ENCODE measurements around the gene PAQR7.

PAQR7 gene

GRCh38 chr1:25877155-25877554 is 1.6 kb upstream of the PAQR7 start:
- Histone ChIP-seq H2BK15ac (ENCODE audit: low read depth, poor library complexity, severe bottlenecking) (no peak overlapping the region), H3K27ac (ENCODE audit: low read length, poor library complexity, severe bottlenecking) (no peak overlapping the region), H3K9ac (ENCODE audit: low read length) (no peak overlapping the region), H4K91ac (ENCODE audit: low read length) (no peak overlapping the region), H2BK5ac (ENCODE audit: low read depth, low read length, poor library complexity, severe bottlenecking) (no peak overlapping the region), H2AFZ (ENCODE audit: low read depth, low read length) (no peak overlapping the region), H3K4me2 (ENCODE audit: low read length, poor library complexity, severe bottlenecking) (no peak overlapping the region), H4K8ac (ENCODE audit: low read length) (no peak overlapping the region), H3K23ac (ENCODE audit: low read length in 2 of 2) (no peak overlapping the region), H3K4me1 (ENCODE audit: control insufficient read depth, insufficient read depth, low read depth, low read length) (peaks cover 18% of the 10 kb centered on the region), H3K4me3 (ENCODE audit: insufficient read depth in 1 of 2, low read depth in 1 of 2, low read length in 2 of 2) (no peak overlapping the region), H2AK5ac (ENCODE audit: low read length, severe bottlenecking) (no peak overlapping the region), H2BK120ac (ENCODE audit: low read depth, low read length) (no peak overlapping the region), H2BK12ac (ENCODE audit: low read length in 2 of 2) (no peak overlapping the region), H3K18ac (ENCODE audit: low read depth in 1 of 2, low read length in 2 of 2) (no peak overlapping the region), H3K9me3 (ENCODE audit: control insufficient read depth, low read length) (no peaks in the 10 kb centered on the region), H3K14ac (ENCODE audit: low read length in 2 of 2) (no peak overlapping the region), H3K4ac (ENCODE audit: low read depth in 1 of 2, low read length in 2 of 2) (no peak overlapping the region), H3K79me1 (replicated peaks; ENCODE audit: low read length, poor library complexity, severe bottlenecking) (peaks cover 18% of the 10 kb centered on the region), H3K27me3 (ENCODE audit: control insufficient read depth in 1 of 2, insufficient read depth in 1 of 2, low read length in 2 of 2) (peaks cover 0 to 2% of the 10 kb centered on the region in 2 experiments), H3K36me3 (ENCODE audit: control insufficient read depth in 1 of 2, insufficient read depth in 2 of 2, low read depth in 1 of 2, low read length in 2 of 2) (no peaks in the 10 kb centered on the region)
- WGBS, result no CpG with 5 or more reads among the region's 2 CpGs
- no peak for DNase-seq

GRCh38 chr1:25876693-25877077 is 1.2 kb upstream of the PAQR7 start:
- H4K91ac ChIP-seq (ENCODE audit: low read length), result no peak overlapping the region
- H3K9me3 ChIP-seq (ENCODE audit: control insufficient read depth, low read length), result no peaks in the 10 kb centered on the region
- no peak overlapping the region for H2AFZ ChIP-seq (ENCODE audit: low read depth, low read length)
- no peak overlapping the region for H3K4me2 ChIP-seq (ENCODE audit: low read length, poor library complexity, severe bottlenecking)
- H3K9ac ChIP-seq (ENCODE audit: low read length), result no peak overlapping the region
- peaks cover 18% of the 10 kb centered on the region for H3K79me1 ChIP-seq (replicated peaks; ENCODE audit: low read length, poor library complexity, severe bottlenecking)
- H3K36me3 ChIP-seq (ENCODE audit: control insufficient read depth in 1 of 2, insufficient read depth in 2 of 2, low read depth in 1 of 2, low read length in 2 of 2), result no peaks in the 10 kb centered on the region
- H4K8ac ChIP-seq (ENCODE audit: low read length), result no peak overlapping the region
- H2BK12ac ChIP-seq (ENCODE audit: low read length in 2 of 2), result no peak overlapping the region
- no peak overlapping the region for H3K4me3 ChIP-seq (ENCODE audit: insufficient read depth in 1 of 2, low read depth in 1 of 2, low read length in 2 of 2)
- no peak overlapping the region for H3K18ac ChIP-seq (ENCODE audit: low read depth in 1 of 2, low read length in 2 of 2)
- H2BK120ac ChIP-seq (ENCODE audit: low read depth, low read length), result no peak overlapping the region
- no peak overlapping the region for H3K14ac ChIP-seq (ENCODE audit: low read length in 2 of 2)
- no peak overlapping the region for H2AK5ac ChIP-seq (ENCODE audit: low read length, severe bottlenecking)
- peaks cover 0 to 2% of the 10 kb centered on the region in 2 experiments for H3K27me3 ChIP-seq (ENCODE audit: control insufficient read depth in 1 of 2, insufficient read depth in 1 of 2, low read length in 2 of 2)
- peaks cover 21% of the 10 kb centered on the region for H3K4me1 ChIP-seq (ENCODE audit: control insufficient read depth, insufficient read depth, low read depth, low read length)
- no peak overlapping the region for H3K4ac ChIP-seq (ENCODE audit: low read depth in 1 of 2, low read length in 2 of 2)
- no peak overlapping the region for H3K27ac ChIP-seq (ENCODE audit: low read length, poor library complexity, severe bottlenecking)
- no peak overlapping the region for H2BK15ac ChIP-seq (ENCODE audit: low read depth, poor library complexity, severe bottlenecking)
- no peak overlapping the region for H2BK5ac ChIP-seq (ENCODE audit: low read depth, low read length, poor library complexity, severe bottlenecking)
- H3K23ac ChIP-seq (ENCODE audit: low read length in 2 of 2), result no peak overlapping the region
- DNase-seq, result no peak
- no CpG with 5 or more reads among the region's 2 CpGs for WGBS

- peaks cover 0 to 2% of the 10 kb centered on the region in 2 experiments for H3K27me3 ChIP-seq (ENCODE audit: control insufficient read depth in 1 of 2, insufficient read depth in 1 of 2, low read length in 2 of 2)
- peak overlapping the region; percentile 29 for H4K8ac ChIP-seq (ENCODE audit: low read length)
- DNase-seq, result no peak
- peak overlapping the region; percentile 78 to 94 for H3K18ac ChIP-seq (ENCODE audit: low read depth in 1 of 2, low read length in 2 of 2)
- no peak overlapping the region for H2AK5ac ChIP-seq (ENCODE audit: low read length, severe bottlenecking)
- H2BK5ac ChIP-seq (ENCODE audit: low read depth, low read length, poor library complexity, severe bottlenecking), result no peak overlapping the region
- H3K23ac ChIP-seq (ENCODE audit: low read length in 2 of 2), result no peak overlapping the region
- no peak overlapping the region for H2BK12ac ChIP-seq (ENCODE audit: low read length in 2 of 2)
- no peak overlapping the region for H3K14ac ChIP-seq (ENCODE audit: low read length in 2 of 2)
- peak overlapping the region; percentile 73 for H2AFZ ChIP-seq (ENCODE audit: low read depth, low read length)
- H3K79me1 ChIP-seq (replicated peaks; ENCODE audit: low read length, poor library complexity, severe bottlenecking), result peaks cover 18% of the 10 kb centered on the region
- peak overlapping the region; percentile 86 for H3K4me2 ChIP-seq (ENCODE audit: low read length, poor library complexity, severe bottlenecking)
- peak overlapping the region; percentile 73 for H2BK15ac ChIP-seq (ENCODE audit: low read depth, poor library complexity, severe bottlenecking)
- H2BK120ac ChIP-seq (ENCODE audit: low read depth, low read length), result peak overlapping the region; percentile 24
- H3K36me3 ChIP-seq (ENCODE audit: control insufficient read depth in 1 of 2, insufficient read depth in 2 of 2, low read depth in 1 of 2, low read length in 2 of 2), result no peaks in the 10 kb centered on the region
- H3K9ac ChIP-seq (ENCODE audit: low read length), result peak overlapping the region; percentile 88
- H3K27ac ChIP-seq (ENCODE audit: low read length, poor library complexity, severe bottlenecking), result peak overlapping the region; percentile 13
- peak overlapping the region; percentile 20 to 42 for H3K4ac ChIP-seq (ENCODE audit: low read depth in 1 of 2, low read length in 2 of 2)
- H3K4me3 ChIP-seq (ENCODE audit: insufficient read depth in 1 of 2, low read depth in 1 of 2, low read length in 2 of 2), result peak overlapping the region; percentile 74 to 89
- no peaks in the 10 kb centered on the region for H3K9me3 ChIP-seq (ENCODE audit: control insufficient read depth, low read length)
- H4K91ac ChIP-seq (ENCODE audit: low read length), result no peak overlapping the region
- 8% methylated on average over 28 of the region's 32 CpGs for WGBS
- H3K4me1 ChIP-seq (ENCODE audit: control insufficient read depth, insufficient read depth, low read depth, low read length), result peaks cover 27% of the 10 kb centered on the region
Observed at GRCh38 chr1:25875856-25876692, 566 bp upstream of the PAQR7 start.

- Histone ChIP-seq H3K9ac (ENCODE audit: low read length) (peak overlapping the region; percentile 88), H3K27me3 (ENCODE audit: control insufficient read depth in 1 of 2, insufficient read depth in 1 of 2, low read length in 2 of 2) (no peaks in the 10 kb centered on the region), H2AK5ac (ENCODE audit: low read length, severe bottlenecking) (peak overlapping the region; percentile 63), H3K36me3 (ENCODE audit: control insufficient read depth in 1 of 2, insufficient read depth in 2 of 2, low read depth in 1 of 2, low read length in 2 of 2) (peaks cover 8 to 10% of the 10 kb centered on the region in 2 experiments), H3K18ac (ENCODE audit: low read depth in 1 of 2, low read length in 2 of 2) (peak overlapping the region; percentile 91 to 94), H3K23ac (ENCODE audit: low read length in 2 of 2) (peak overlapping the region in 1 of 2 experiments; percentile 74), H3K4me3 (ENCODE audit: insufficient read depth in 1 of 2, low read depth in 1 of 2, low read length in 2 of 2) (peak overlapping the region; percentile 74 to 89), H4K8ac (ENCODE audit: low read length) (peak overlapping the region; percentile 29), H3K14ac (ENCODE audit: low read length in 2 of 2) (peak overlapping the region in 1 of 2 experiments; percentile 94), H3K4me2 (ENCODE audit: low read length, poor library complexity, severe bottlenecking) (peak overlapping the region; percentile 86), H3K9me3 (ENCODE audit: control insufficient read depth, low read length) (no peaks in the 10 kb centered on the region), H2AFZ (ENCODE audit: low read depth, low read length) (peak overlapping the region; percentile 73), H4K91ac (ENCODE audit: low read length) (peak overlapping the region; percentile 34), H2BK15ac (ENCODE audit: low read depth, poor library complexity, severe bottlenecking) (no peak overlapping the region), H2BK5ac (ENCODE audit: low read depth, low read length, poor library complexity, severe bottlenecking) (peak overlapping the region; percentile 53), H3K27ac (ENCODE audit: low read length, poor library complexity, severe bottlenecking) (peak overlapping the region; percentile 30), H3K4ac (ENCODE audit: low read depth in 1 of 2, low read length in 2 of 2) (peak overlapping the region; percentile 71 to 84), H2BK120ac (ENCODE audit: low read depth, low read length) (no peak overlapping the region), H3K79me1 (replicated peaks; ENCODE audit: low read length, poor library complexity, severe bottlenecking) (peaks cover 25% of the 10 kb centered on the region), H3K4me1 (ENCODE audit: control insufficient read depth, insufficient read depth, low read depth, low read length) (peaks cover 31% of the 10 kb centered on the region), H2BK12ac (ENCODE audit: low read length in 2 of 2) (peak overlapping the region; percentile 28 to 92)
- 43% methylated on average over 8 of the region's 8 CpGs for WGBS
- no peak for DNase-seq
Observed at GRCh38 chr1:25874635-25875153, 814 bp downstream of the PAQR7 start.

Data from mesenchymal stem cell (in vitro differentiated cells and primary cell).